GM21825 (cell line): ENCODE measurements around the gene HMMR.

Source experiments
- ATAC-seq: cut with Tn5 transposase; IDR thresholded peaks from one replicate; pipeline ENCODE4 v1.9.1; 2021; ENCODE audit warnings: mild to moderate bottlenecking, moderate library complexity; ENCODE audit not compliant: unreplicated experiment

The HMMR gene

GRCh38 chr5:163458778-163459385 is 1.6 kb upstream of the HMMR start:
- no peak for ATAC-seq

GRCh38 chr5:163459462-163459818 is 992 bp upstream of the HMMR start:
- peak; percentile 0 for ATAC-seq

GRCh38 chr5:163459819-163460561 is 442 bp upstream of the HMMR start, which contains the start of gene NUDCD2:
NUDCD2 (minus strand) TSS chr5:163460102; CDS start chr5:163460050, 52 bp downstream.
- peak; percentile 87 for ATAC-seq

- no peak for ATAC-seq
Observed at GRCh38 chr5:163463063-163463435, 2.6 kb downstream of the HMMR start.

- no peak for ATAC-seq
Observed at GRCh38 chr5:163467682-163468081, 7.2 kb downstream of the HMMR start.

- ATAC-seq, result no peak
Observed at GRCh38 chr5:163473635-163474243, 13.3 kb downstream of the HMMR start.

GRCh38 chr5:163475411-163475810 is 15.0 kb downstream of the HMMR start:
- ATAC-seq, result no peak

- no peak for ATAC-seq
Observed at GRCh38 chr5:163478126-163478981, 17.9 kb downstream of the HMMR start.

GRCh38 chr5:163478982-163479271 is 18.5 kb downstream of the HMMR start:
- no peak for ATAC-seq

- no peak for ATAC-seq
Observed at GRCh38 chr5:163489055-163489744, 28.8 kb downstream of the HMMR start.

GRCh38 chr5:163489745-163490075 is 29.3 kb downstream of the HMMR start:
- no peak for ATAC-seq

GRCh38 chr5:163496286-163496685 is 35.9 kb downstream of the HMMR start:
- no peak for ATAC-seq

- no peak for ATAC-seq
Observed at GRCh38 chr5:163497315-163497714, 36.9 kb downstream of the HMMR start.

GRCh38 chr5:163498886-163499285 is 38.5 kb downstream of the HMMR start:
- no peak for ATAC-seq

- no peak for ATAC-seq
Observed at GRCh38 chr5:163502521-163502920, 42.1 kb downstream of the HMMR start.

GRCh38 chr5:163503106-163504078 is 43.0 kb downstream of the HMMR start:
- ATAC-seq, result peak; percentile 17

- ATAC-seq, result no peak
Observed at GRCh38 chr5:163504079-163504931, 43.9 kb downstream of the HMMR start.

GRCh38 chr5:163505049-163505367 is 44.6 kb downstream of the HMMR start:
- no peak for ATAC-seq
